GM10248 (cell line): ENCODE measurements around the gene DSC3.

ENCODE experiments used
- CTCF ChIA-PET: fragments of 300-600 bp; sonication (Branson Sonifier 250); formaldehyde crosslinking; extraction: SDS; loops from one replicate; lab custom pipeline; 2021; ENCODE audit warnings: antibody characterized with exemption; lab: Yijun Ruan, JAX
- POLR2A ChIA-PET: fragments of 350-650 bp; sonication (Branson Sonifier 250); formaldehyde crosslinking; extraction: SDS; loops from one replicate; lab custom pipeline; 2020; ENCODE audit warnings: antibody characterized with exemption; lab: Yijun Ruan, JAX
- DNase-seq: peaks from one replicate; pipeline ENCODE4 v3.0.0; 2012; ENCODE audit errors: extremely low spot score
- TF ChIP-seq, protein P1 (sequence below): IDR thresholded peaks from 2 replicates; pipeline ENCODE4 v1.5.1; 2012; ENCODE audit warnings: mild to moderate bottlenecking, low read depth; ENCODE audit errors: extremely low read depth, missing control alignments, control extremely low read depth

The DSC3 gene

DNA sequence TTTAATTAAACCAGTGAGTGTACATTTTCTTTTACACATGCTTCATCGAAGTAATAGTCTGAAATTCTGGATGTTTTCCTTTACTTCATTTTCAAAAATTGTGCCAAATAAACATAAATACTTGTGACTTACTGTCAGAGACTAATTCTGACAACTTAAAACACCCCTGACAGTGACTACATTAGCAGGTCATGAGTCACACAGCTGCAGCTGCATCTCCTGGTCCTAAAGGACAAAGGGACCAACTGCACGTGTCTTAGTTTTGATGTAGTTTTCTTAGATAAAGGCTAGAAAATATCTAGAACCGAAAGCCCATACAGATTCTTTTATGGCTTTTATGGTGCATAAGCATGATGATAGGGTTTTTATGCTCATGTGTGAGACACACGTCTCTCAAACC, 29.6 kb upstream of the DSC3 start:
- ChIA-PET POLR2A (no interaction called here), CTCF (interaction anchor here (1.1 to 1.7 kb wide), 3 partner anchors 7 to 13 kb away, joined by 4 to 5 read pairs (median 4); no protein-coding TSS in a partner anchor)
- DNase-seq, result no peak
- TF ChIP-seq, protein P1, sequence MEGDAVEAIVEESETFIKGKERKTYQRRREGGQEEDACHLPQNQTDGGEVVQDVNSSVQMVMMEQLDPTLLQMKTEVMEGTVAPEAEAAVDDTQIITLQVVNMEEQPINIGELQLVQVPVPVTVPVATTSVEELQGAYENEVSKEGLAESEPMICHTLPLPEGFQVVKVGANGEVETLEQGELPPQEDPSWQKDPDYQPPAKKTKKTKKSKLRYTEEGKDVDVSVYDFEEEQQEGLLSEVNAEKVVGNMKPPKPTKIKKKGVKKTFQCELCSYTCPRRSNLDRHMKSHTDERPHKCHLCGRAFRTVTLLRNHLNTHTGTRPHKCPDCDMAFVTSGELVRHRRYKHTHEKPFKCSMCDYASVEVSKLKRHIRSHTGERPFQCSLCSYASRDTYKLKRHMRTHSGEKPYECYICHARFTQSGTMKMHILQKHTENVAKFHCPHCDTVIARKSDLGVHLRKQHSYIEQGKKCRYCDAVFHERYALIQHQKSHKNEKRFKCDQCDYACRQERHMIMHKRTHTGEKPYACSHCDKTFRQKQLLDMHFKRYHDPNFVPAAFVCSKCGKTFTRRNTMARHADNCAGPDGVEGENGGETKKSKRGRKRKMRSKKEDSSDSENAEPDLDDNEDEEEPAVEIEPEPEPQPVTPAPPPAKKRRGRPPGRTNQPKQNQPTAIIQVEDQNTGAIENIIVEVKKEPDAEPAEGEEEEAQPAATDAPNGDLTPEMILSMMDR, result no peak

DNA sequence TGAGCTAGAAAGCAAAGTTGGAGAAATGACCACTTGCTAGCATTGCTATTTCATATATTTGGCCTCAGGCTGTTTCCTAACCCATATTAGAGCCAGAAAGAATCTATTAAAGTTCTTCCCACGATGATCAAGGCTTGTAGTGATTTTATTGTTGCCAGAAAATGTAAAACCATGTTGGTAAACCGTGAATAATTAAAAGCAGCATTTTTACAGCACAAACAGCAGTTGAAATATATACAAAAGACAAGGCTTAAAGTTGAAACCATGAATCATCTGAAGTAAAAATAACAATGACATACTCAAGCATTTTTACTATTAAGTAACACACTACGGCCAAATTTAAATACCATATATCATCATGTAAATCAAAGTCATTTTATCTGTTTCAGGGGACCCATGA, 27.7 kb upstream of the DSC3 start:
- CTCF ChIA-PET, result interaction anchor here (1.2 to 1.3 kb wide), 2 partner anchors 8 to 9 kb away, joined by 3 to 4 read pairs; no protein-coding TSS in a partner anchor
- DNase-seq, result no peak
- TF ChIP-seq, protein P1, result no peak
- POLR2A ChIA-PET, result no interaction called here

DNA sequence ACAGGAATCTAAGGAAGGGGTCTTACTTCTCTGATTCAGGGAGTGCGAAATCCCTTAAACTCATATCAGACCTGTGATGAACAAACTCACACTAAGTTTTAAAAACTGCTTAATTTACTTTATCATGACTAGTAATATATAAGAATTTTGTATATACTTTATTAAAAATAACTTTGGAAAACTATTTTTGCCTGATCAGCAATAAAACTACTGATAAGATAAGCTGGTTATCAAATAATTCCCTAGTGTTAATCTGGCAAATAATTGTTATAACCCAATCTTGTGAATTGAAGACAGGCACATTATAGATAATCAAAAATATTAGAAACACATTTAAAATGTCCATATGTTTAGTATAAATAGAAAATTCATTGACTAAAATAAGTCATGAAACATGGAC, 23.7 kb upstream of the DSC3 start:
- POLR2A ChIA-PET, result no interaction called here
- no peak for DNase-seq
- TF ChIP-seq, protein P1, result no peak
- CTCF ChIA-PET, result interaction anchor here (1.0 kb wide), 1 partner anchor 13 kb away, joined by 3 read pairs; no protein-coding TSS in a partner anchor

DNA sequence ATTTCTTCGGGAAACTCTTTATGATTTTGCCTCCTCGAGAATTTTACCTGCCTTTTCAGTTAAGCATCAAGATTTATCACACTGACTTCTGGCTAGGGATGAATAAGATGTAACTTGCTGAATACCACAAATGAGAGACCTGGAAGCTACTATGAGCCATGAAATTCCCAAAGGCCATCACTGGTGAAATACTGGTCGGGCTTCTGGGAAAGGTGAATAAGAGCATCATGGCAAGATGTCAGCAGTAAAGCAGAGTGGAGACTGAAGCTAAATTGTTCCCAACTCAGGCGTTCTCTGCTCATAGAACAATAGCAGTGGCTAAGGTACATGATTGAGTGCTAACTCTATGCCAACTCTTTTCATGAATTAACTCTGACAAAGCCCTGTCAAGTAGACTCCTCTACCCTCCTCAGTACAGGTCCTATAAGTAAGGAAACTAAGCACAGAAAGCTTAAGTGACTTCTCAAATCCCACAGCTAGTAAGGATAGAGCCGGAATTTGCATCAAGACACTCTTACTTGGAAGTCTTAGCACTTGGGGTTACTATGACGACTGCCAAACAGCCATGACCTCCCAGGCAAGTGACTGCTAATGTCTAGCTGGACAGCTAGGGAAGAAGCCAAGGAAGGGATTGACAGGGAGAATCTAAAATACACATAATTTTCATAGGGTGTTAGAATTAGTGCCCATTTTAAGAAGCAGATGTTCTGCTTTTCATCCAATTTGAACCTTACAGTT, 22.7 kb upstream of the DSC3 start:
- TF ChIP-seq, protein P1, result no peak
- DNase-seq, result no peak
- ChIA-PET POLR2A (no interaction called here), CTCF (interaction anchor here (0.8 to 1.4 kb wide), 2 partner anchors 8 to 11 kb away, joined by 3 to 5 read pairs; no protein-coding TSS in a partner anchor)

DNA sequence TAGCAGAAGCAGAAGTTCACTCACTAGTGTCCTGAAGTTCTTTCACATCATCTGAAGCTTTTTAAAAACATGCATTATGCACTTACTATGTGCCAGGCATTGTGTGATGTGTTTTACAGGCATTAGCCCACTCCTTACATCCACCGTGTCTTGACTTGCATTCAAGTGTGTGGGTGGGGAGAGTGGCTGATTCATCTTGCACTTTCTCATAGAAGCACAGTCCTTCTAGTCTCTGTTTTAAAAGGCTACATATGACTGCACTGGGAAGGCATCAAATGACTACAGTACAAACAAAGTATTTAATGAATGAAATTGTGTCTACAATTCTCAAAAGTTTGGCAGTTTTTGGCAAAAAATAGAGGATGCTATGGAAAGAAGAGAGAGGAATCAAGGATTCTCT, 21.6 kb upstream of the DSC3 start:
- CTCF ChIA-PET, result interaction anchor here (1.6 kb wide), 1 partner anchor 13 kb away, joined by 4 read pairs; no protein-coding TSS in a partner anchor
- DNase-seq, result no peak
- TF ChIP-seq, protein P1, result no peak
- POLR2A ChIA-PET, result no interaction called here

DNA sequence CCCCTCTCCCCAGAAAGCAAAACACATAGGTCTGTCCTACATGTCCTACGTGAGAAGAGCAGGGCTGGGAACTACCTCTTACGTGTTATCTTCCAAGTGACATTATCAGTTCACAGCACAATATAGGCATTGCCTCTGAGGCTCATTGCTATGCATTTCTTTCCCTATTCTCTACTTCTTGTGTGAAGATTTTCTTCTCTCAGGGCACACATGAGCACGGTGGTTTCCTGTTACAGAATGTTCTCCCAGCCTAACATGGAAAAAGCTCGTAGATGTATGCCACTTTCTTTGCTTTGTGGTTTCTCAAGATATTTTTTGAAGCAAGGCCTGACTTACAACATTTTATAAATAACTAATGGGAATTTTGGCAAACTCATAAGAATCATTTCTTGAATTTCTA, 19.4 kb upstream of the DSC3 start:
- DNase-seq, result no peak
- ChIA-PET POLR2A (no interaction called here), CTCF (interaction anchor here (1.1 to 1.6 kb wide), 4 partner anchors 9 to 208 kb away, joined by 3 to 5 read pairs (median 3); no protein-coding TSS in a partner anchor)
- TF ChIP-seq, protein P1, result no peak
